ENCODE measurements around the gene SGMS1. TPM values are rescaled to one million over a fixed set of nuclear protein-coding genes. Genes with fewer than 3 reads are reported as not detected.

The SGMS1 gene
- polyA plus RNA-seq, 2 of the 4 experiments (the other 2 are of a cell fraction): 22.7 to 28.2 TPM

GRCh38 chr10:50351483-50352146, 272.1 kb downstream of the SGMS1 start:
- TF ChIP-seq CBX8 (IDR thresholded peaks at IDR 0.05) (no peak), HMGXB4 (CRISPR knock-in tag; IDR thresholded peaks at IDR 0.05; ENCODE audit: borderline replicate concordance) (no peak), ZC3H11A (IDR thresholded peaks at IDR 0.05) (no peak), HDAC2 (IDR thresholded peaks at IDR 0.05) (no peak), KDM1A (IDR thresholded peaks at IDR 0.05; ENCODE audit: low read depth) (no peak)
- peaks cover 6% of the 10 kb centered on the region; the same call in 1 of the 3 replicates for H3K9me3 ChIP-seq
- no peak for ATAC-seq
- H3K27ac ChIP-seq: no peak overlapping the region
- WGBS (ENCODE audit: missing lambda C conversion rate): 86% methylated on average over 7 of the region's 7 CpGs
- ChIA-PET CTCF (no interaction called here), POLR2A (no interaction called here)
- DNase-seq (ENCODE audit: low read depth in 1 of 2, low spot score in 1 of 2): no peak
- H3K4me3 ChIP-seq: no peak overlapping the region
- H3K4me1 ChIP-seq: no peaks in the 10 kb centered on the region
- FAIRE-seq: no peak
- H3K4me2 ChIP-seq: no peak overlapping the region

GRCh38 chr10:50350366-50350765, 273.4 kb downstream of the SGMS1 start:
- H3K4me3 ChIP-seq: no peak overlapping the region
- FAIRE-seq: no peak
- ATAC-seq: no peak
- H3K27ac ChIP-seq: no peak overlapping the region
- TF ChIP-seq MAZ (IDR thresholded peaks at IDR 0.05; ENCODE audit: borderline replicate concordance, low read depth, low read length) (no peak), NPAS2 (CRISPR knock-in tag; IDR thresholded peaks at IDR 0.05; ENCODE audit: borderline replicate concordance) (no peak)
- no peak overlapping the region for H3K4me2 ChIP-seq
- no peak for DNase-seq (ENCODE audit: low read depth in 1 of 2, low spot score in 1 of 2)
- POLR2A ChIA-PET: no interaction called here
- WGBS (ENCODE audit: missing lambda C conversion rate): 95% methylated on average over 5 of the region's 5 CpGs
- CTCF ChIA-PET: interaction anchor here (1.6 kb wide), 1 partner anchor 75 kb away, joined by 3 read pairs; no protein-coding TSS in a partner anchor
- peaks cover 6% of the 10 kb centered on the region; the same call in 1 of the 3 replicates for H3K9me3 ChIP-seq
- H3K4me1 ChIP-seq: no peaks in the 10 kb centered on the region

DNA sequence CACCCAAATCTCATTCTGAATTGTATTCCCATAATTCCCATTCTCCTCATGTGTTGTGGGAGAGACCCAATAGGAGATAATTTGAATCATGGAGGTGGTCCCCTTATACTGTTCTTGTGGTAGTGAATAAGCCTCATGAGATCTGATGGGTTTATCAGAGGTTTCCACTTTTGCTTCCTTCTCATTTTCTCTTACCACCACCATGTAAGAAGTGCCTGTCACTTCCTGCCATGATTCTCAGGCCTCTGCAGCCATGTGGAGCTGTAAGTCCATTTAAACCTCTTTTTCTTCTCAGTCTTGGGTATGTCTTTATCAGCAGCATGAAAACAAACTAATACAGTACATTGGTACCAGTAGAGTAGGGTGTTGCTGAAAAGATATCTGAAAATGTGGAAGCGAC, 274.2 kb downstream of the SGMS1 start:
- no peak overlapping the region for H3K27ac ChIP-seq
- H3K4me3 ChIP-seq: no peak overlapping the region
- WGBS (ENCODE audit: missing lambda C conversion rate): 84% methylated on average over 1 of the region's 1 CpG
- H3K9me3 ChIP-seq: peaks cover 6% of the 10 kb centered on the region; the same call in 1 of the 3 replicates
- CTCF ChIA-PET: interaction anchor here (1.6 kb wide), 1 partner anchor 74 kb away, joined by 3 read pairs; no protein-coding TSS in a partner anchor
- H3K4me1 ChIP-seq: no peaks in the 10 kb centered on the region
- TF ChIP-seq FOSL2 (IDR thresholded peaks at IDR 0.05): no peak
- no peak for TF ChIP-seq FOSL2 (CRISPR knock-in tag; IDR thresholded peaks at IDR 0.05)
- TF ChIP-seq ZFP36 (IDR thresholded peaks at IDR 0.05; ENCODE audit: borderline replicate concordance, partially characterized antibody): no peak
- TF ChIP-seq HOXB5 (CRISPR knock-in tag; IDR thresholded peaks at IDR 0.05): no peak
- no peak for TF ChIP-seq POLR2A (IDR thresholded peaks at IDR 0.05; ENCODE audit: low read length)
- TF ChIP-seq, protein P1, sequence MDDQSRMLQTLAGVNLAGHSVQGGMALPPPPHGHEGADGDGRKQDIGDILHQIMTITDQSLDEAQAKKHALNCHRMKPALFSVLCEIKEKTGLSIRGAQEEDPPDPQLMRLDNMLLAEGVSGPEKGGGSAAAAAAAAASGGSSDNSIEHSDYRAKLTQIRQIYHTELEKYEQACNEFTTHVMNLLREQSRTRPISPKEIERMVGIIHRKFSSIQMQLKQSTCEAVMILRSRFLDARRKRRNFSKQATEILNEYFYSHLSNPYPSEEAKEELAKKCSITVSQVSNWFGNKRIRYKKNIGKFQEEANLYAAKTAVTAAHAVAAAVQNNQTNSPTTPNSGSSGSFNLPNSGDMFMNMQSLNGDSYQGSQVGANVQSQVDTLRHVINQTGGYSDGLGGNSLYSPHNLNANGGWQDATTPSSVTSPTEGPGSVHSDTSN (IDR thresholded peaks at IDR 0.05): no peak
- no peak for TF ChIP-seq CHD2 (IDR thresholded peaks at IDR 0.05; ENCODE audit: low read length, partially characterized antibody)
- no peak for TF ChIP-seq JUNB (IDR thresholded peaks at IDR 0.05)
- TF ChIP-seq USF2 (IDR thresholded peaks at IDR 0.05): no peak
- TF ChIP-seq BHLHE40 (IDR thresholded peaks at IDR 0.05; ENCODE audit: low read depth, low read length): no peak
- TF ChIP-seq ZNF302 (CRISPR knock-in tag; IDR thresholded peaks at IDR 0.05): no peak
- TF ChIP-seq, protein P2, sequence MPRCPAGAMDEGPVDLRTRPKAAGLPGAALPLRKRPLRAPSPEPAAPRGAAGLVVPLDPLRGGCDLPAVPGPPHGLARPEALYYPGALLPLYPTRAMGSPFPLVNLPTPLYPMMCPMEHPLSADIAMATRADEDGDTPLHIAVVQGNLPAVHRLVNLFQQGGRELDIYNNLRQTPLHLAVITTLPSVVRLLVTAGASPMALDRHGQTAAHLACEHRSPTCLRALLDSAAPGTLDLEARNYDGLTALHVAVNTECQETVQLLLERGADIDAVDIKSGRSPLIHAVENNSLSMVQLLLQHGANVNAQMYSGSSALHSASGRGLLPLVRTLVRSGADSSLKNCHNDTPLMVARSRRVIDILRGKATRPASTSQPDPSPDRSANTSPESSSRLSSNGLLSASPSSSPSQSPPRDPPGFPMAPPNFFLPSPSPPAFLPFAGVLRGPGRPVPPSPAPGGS (IDR thresholded peaks at IDR 0.05): no peak
- no peak for TF ChIP-seq CHD4 (IDR thresholded peaks at IDR 0.05; ENCODE audit: borderline replicate concordance)
- TF ChIP-seq HMGXB4 (CRISPR knock-in tag; IDR thresholded peaks at IDR 0.05; ENCODE audit: borderline replicate concordance): no peak
- TF ChIP-seq SMC3 (IDR thresholded peaks at IDR 0.05): no peak
- ATAC-seq (no peak), FAIRE-seq (no peak), DNase-seq (ENCODE audit: low read depth in 1 of 2, low spot score in 1 of 2) (no peak)
- POLR2A ChIA-PET: no interaction called here
- no peak overlapping the region for H3K4me2 ChIP-seq

Data from A549 (cell line).